GM12874 (cell line): ENCODE results near the gene MARCHF3.

ENCODE experiments used
- CTCF ChIP-seq: IDR thresholded peaks from 2 replicates; pipeline ENCODE4 v1.5.1; 2011; ENCODE audit warnings: low read depth, mild to moderate bottlenecking, control low read depth, low read length, moderate library complexity; ENCODE audit not compliant: insufficient read depth

MARCHF3 gene

GRCh38 chr5:126924331-126925033, 105.9 kb downstream of the MARCHF3 start:
- TF ChIP-seq CTCF, result no peak

GRCh38 chr5:126921241-126922091, 108.9 kb downstream of the MARCHF3 start:
- no peak for TF ChIP-seq CTCF

- no peak for TF ChIP-seq CTCF
Measured at GRCh38 chr5:126920291-126920690, 110.1 kb downstream of the MARCHF3 start.

GRCh38 chr5:126919566-126919965, 110.8 kb downstream of the MARCHF3 start:
- TF ChIP-seq CTCF, result no peak

GRCh38 chr5:126918615-126918957, 111.8 kb downstream of the MARCHF3 start:
- TF ChIP-seq CTCF, result no peak

- no peak for TF ChIP-seq CTCF
Measured at GRCh38 chr5:126917918-126918614, 112.3 kb downstream of the MARCHF3 start.

GRCh38 chr5:126915496-126915895, 114.9 kb downstream of the MARCHF3 start:
- no peak for TF ChIP-seq CTCF
